Motor neuron (in vitro differentiated cells): ENCODE measurements around the gene LARGE1. TPM values are rescaled to one million over a fixed set of nuclear protein-coding genes. Genes with fewer than 3 reads are reported as not detected.

Experiments used
- ATAC-seq, 8 experiments: fragments of 200-7000 bp; cut with Tn5 transposase; replicated peaks in 6 of 8; 2 replicates each; pipeline ENCODE4 v1.8.0; 2021; ENCODE audit warnings: mild to moderate bottlenecking in 8 of 8, moderate library complexity in 8 of 8
- H3K27ac ChIP-seq, 2 donors: fragments of 250-450 bp; sonication (Bioruptor Pico); 2 replicates each; pipeline ENCODE4 v1.9.0; 2021; ENCODE audit warnings: antibody characterized with exemption in 2 of 2, mild to moderate bottlenecking in 2 of 2, moderate library complexity in 1 of 2
- H3K4me1 ChIP-seq, 2 donors: fragments of 250-450 bp; sonication (Bioruptor Pico); replicated peaks in 1 of 2; 2 replicates each; pipeline ENCODE4 v1.6.1; 2021; ENCODE audit warnings: antibody characterized with exemption in 2 of 2, mild to moderate bottlenecking in 2 of 2, moderate library complexity in 1 of 2
- H3K4me3 ChIP-seq, 5 donors: fragments of 250-450 bp; sonication (Bioruptor Pico); 2 replicates each; pipeline ENCODE4 v1.9.0; 2021; ENCODE audit warnings: antibody characterized with exemption in 5 of 5, mild to moderate bottlenecking in 5 of 5, moderate library complexity in 4 of 5
- WGBS, 10 experiments: fragments of 450-650 bp; shearing (Covaris generic); methylation state at CpG; one replicate each; pipeline ENCODE4 v1.0.0; 2022; 5-methylcytosine and 5-hydroxymethylcytosine counted together
- in situ Hi-C, 9 experiments: fragments of 400-800 bp; cut with MboI; loops; one replicate each; pipeline ENCODE4 v1.15.0; 2021; ENCODE audit warnings: low sequenced_read_pairs in 9 of 9, low pct_unique_long_range_greater_than_20kb in 2 of 9; ENCODE audit not compliant: unreplicated experiment in 9 of 9
- total RNA-seq, 8 experiments: library from RNA; unstranded; fragments of 300-600 nt; gene quantifications; 2 replicates each; pipeline versions ENCODE4 v1.2.3 to v1.2.4, GENCODE V29; 2022

LARGE1 gene
- total RNA-seq, 8 experiments from 2014 or later = 1.7 to 36.1 (median 20.6) TPM

GRCh38 chr22:33923033-33923432 is 2.8 kb upstream of the LARGE1 start:
- no peak overlapping the region for H3K27ac ChIP-seq
- H3K4me1 ChIP-seq = peaks cover 11 to 14% of the 10 kb centered on the region in 2 donors
- H3K4me3 ChIP-seq = peak overlapping the region; percentile 60 to 94 (median 66)
- no peak for ATAC-seq
- in situ Hi-C loops = loop anchor here in 4 of 9 experiments (25.0 kb wide), 2 partner anchors 386 to 411 kb away; no protein-coding TSS in a partner anchor
- 0 to 17% (median 0%) methylated on average over 3 to 5 of the region's 5 CpGs for WGBS, 10 experiments

GRCh38 chr22:33922349-33922681 is 2.0 kb upstream of the LARGE1 start:
- 0 to 4% (median 1%) methylated on average over 2 to 12 of the region's 23 CpGs; no CpG with 5 or more reads in 6 of the 10 experiments for WGBS, 10 experiments
- in situ Hi-C loops = loop anchor here in 4 of 9 experiments (25.0 kb wide), 2 partner anchors 385 to 410 kb away; no protein-coding TSS in a partner anchor
- Histone ChIP-seq H3K27ac (peak overlapping the region; percentile 68 to 72), H3K4me3 (peak overlapping the region; percentile 60 to 94 (median 66)), H3K4me1 (peaks cover 18 to 21% of the 10 kb centered on the region in 2 donors)
- peak in 4 of 8 experiments; percentile 0 to 2 (median 0) for ATAC-seq

- peak overlapping the region; percentile 60 to 94 (median 66) for H3K4me3 ChIP-seq
- WGBS, 10 experiments = 0% methylated on average over 2 to 5 of the region's 52 CpGs; no CpG with 5 or more reads in 8 of the 10 experiments
- peak; percentile 1 to 46 (median 30) for ATAC-seq
- peaks cover 24 to 27% of the 10 kb centered on the region in 2 donors for H3K4me1 ChIP-seq
- in situ Hi-C loops = loop anchor here in 4 of 9 experiments (25.0 kb wide), 2 partner anchors 384 to 409 kb away; no protein-coding TSS in a partner anchor
- H3K27ac ChIP-seq = peak overlapping the region; percentile 68 to 72
Observed at GRCh38 chr22:33921525-33922348, 1.5 kb upstream of the LARGE1 start.

GRCh38 chr22:33920927-33921524 is 750 bp upstream of the LARGE1 start:
- in situ Hi-C loops = loop anchor here in 4 of 9 experiments (25.0 kb wide), 2 partner anchors 384 to 409 kb away; no protein-coding TSS in a partner anchor
- Histone ChIP-seq H3K4me3 (peak overlapping the region; percentile 60 to 94 (median 66)), H3K27ac (peak overlapping the region; percentile 80 to 83), H3K4me1 (peaks cover 25 to 32% of the 10 kb centered on the region in 2 donors)
- WGBS, 10 experiments = 0% methylated on average over 4 of the region's 69 CpGs; no CpG with 5 or more reads in 9 of the 10 experiments
- ATAC-seq = peak; percentile 74 to 87 (median 80)

- H3K27ac ChIP-seq = peak overlapping the region in 1 of 2 donors; percentile 80
- WGBS, 10 experiments = 0 to 20% (median 2%) methylated on average over 1 to 9 of the region's 57 CpGs; no CpG with 5 or more reads in 7 of the 10 experiments
- peak in 2 of 8 experiments; percentile 0 to 1 for ATAC-seq
- peak overlapping the region; percentile 60 to 94 (median 66) for H3K4me3 ChIP-seq
- H3K4me1 ChIP-seq = peaks cover 25 to 36% of the 10 kb centered on the region in 2 donors
- in situ Hi-C loops = loop anchor here in 4 of 9 experiments (25.0 kb wide), 2 partner anchors 382 to 407 kb away; no protein-coding TSS in a partner anchor
Observed at GRCh38 chr22:33919391-33920196, 682 bp downstream of the LARGE1 start.

GRCh38 chr22:33918676-33919365 is 1.5 kb downstream of the LARGE1 start:
- peak overlapping the region; percentile 60 to 94 (median 66) for H3K4me3 ChIP-seq
- in situ Hi-C loops = loop anchor here in 4 of 9 experiments (25.0 kb wide), 2 partner anchors 382 to 407 kb away; no protein-coding TSS in a partner anchor
- peaks cover 25 to 36% of the 10 kb centered on the region in 2 donors for H3K4me1 ChIP-seq
- no peak overlapping the region for H3K27ac ChIP-seq
- WGBS, 10 experiments = 0 to 60% (median 10%) methylated on average over 1 to 5 of the region's 10 CpGs; no CpG with 5 or more reads in 2 of the 10 experiments
- no peak for ATAC-seq

- Histone ChIP-seq H3K4me3 (peak overlapping the region; percentile 60 to 94 (median 66)), H3K27ac (no peak overlapping the region), H3K4me1 (peaks cover 21 to 29% of the 10 kb centered on the region in 2 donors)
- in situ Hi-C loops = loop anchor here in 4 of 9 experiments (25.0 kb wide), 2 partner anchors 381 to 406 kb away; no protein-coding TSS in a partner anchor
- 13 to 73% (median 33%) methylated on average over 2 to 10 of the region's 10 CpGs; no CpG with 5 or more reads in 3 of the 10 experiments for WGBS, 10 experiments
- ATAC-seq = no peak
Observed at GRCh38 chr22:33917744-33918406, 2.4 kb downstream of the LARGE1 start.

GRCh38 chr22:33914699-33915098 is 5.6 kb downstream of the LARGE1 start:
- Histone ChIP-seq H3K4me3 (no peak overlapping the region), H3K27ac (no peak overlapping the region), H3K4me1 (peaks cover 21 to 28% of the 10 kb centered on the region in 2 donors)
- no peak for ATAC-seq
- 75 to 100% (median 83%) methylated on average over 1 of the region's 1 CpG; no CpG with 5 or more reads in 6 of the 10 experiments for WGBS, 10 experiments
- in situ Hi-C loops = loop anchor here in 4 of 9 experiments (25.0 kb wide), 2 partner anchors 377 to 402 kb away; no protein-coding TSS in a partner anchor

GRCh38 chr22:33914131-33914530 is 6.1 kb downstream of the LARGE1 start:
- WGBS, 10 experiments = 17 to 84% (median 73%) methylated on average over 1 to 2 of the region's 2 CpGs; no CpG with 5 or more reads in 1 of the 10 experiments
- in situ Hi-C loops = loop anchor here in 4 of 9 experiments (25.0 kb wide), 2 partner anchors 377 to 402 kb away; no protein-coding TSS in a partner anchor
- peaks cover 21 to 28% of the 10 kb centered on the region in 2 donors for H3K4me1 ChIP-seq
- H3K27ac ChIP-seq = no peak overlapping the region
- ATAC-seq = no peak
- H3K4me3 ChIP-seq = no peak overlapping the region

- H3K4me1 ChIP-seq = peaks cover 15 to 24% of the 10 kb centered on the region in 2 donors
- in situ Hi-C loops = loop anchor here in 4 of 9 experiments (25.0 kb wide), 2 partner anchors 376 to 401 kb away; no protein-coding TSS in a partner anchor
- H3K27ac ChIP-seq = no peak overlapping the region
- ATAC-seq = no peak
- WGBS, 10 experiments = 75 to 100% (median 92%) methylated on average over 1 to 4 of the region's 4 CpGs; no CpG with 5 or more reads in 1 of the 10 experiments
- H3K4me3 ChIP-seq = no peak overlapping the region
Observed at GRCh38 chr22:33913188-33913587, 7.1 kb downstream of the LARGE1 start.

- WGBS, 10 experiments = 13 to 100% (median 90%) methylated on average over 1 to 6 of the region's 6 CpGs; no CpG with 5 or more reads in 1 of the 10 experiments
- in situ Hi-C loops = loop anchor here in 4 of 9 experiments (25.0 kb wide), 2 partner anchors 373 to 398 kb away; no protein-coding TSS in a partner anchor
- no peaks in the 10 kb centered on the region for H3K4me1 ChIP-seq
Observed at GRCh38 chr22:33909911-33910310, 10.4 kb downstream of the LARGE1 start.

More at GRCh38 chr22:33909911-33910310, 10.4 kb downstream of the LARGE1 start:
- Histone ChIP-seq H3K27ac (no peak overlapping the region), H3K4me3 (no peak overlapping the region)
- no peak for ATAC-seq
